Ishikawa (cell line): ENCODE data around the gene THAP4.

ENCODE experiments used
- CEBPB ChIP-seq: IDR thresholded peaks from 2 replicates; pipeline ENCODE4 v1.6.1; 2012
- CREB1 ChIP-seq: IDR thresholded peaks from 2 replicates; pipeline ENCODE4 v1.6.1; 2012; ENCODE audit warnings: low read depth
- EGR1 ChIP-seq: IDR thresholded peaks from 2 replicates; pipeline ENCODE4 v1.6.1; 2012
- EP300 ChIP-seq: IDR thresholded peaks from 2 replicates; pipeline ENCODE4 v1.6.1; 2012; ENCODE audit warnings: borderline replicate concordance
- FOXM1 ChIP-seq: IDR thresholded peaks from 2 replicates; pipeline ENCODE4 v1.6.1; 2012; ENCODE audit warnings: low read depth, borderline replicate concordance
- MAX ChIP-seq: IDR thresholded peaks from 2 replicates; pipeline ENCODE4 v1.6.1; 2012
- NFIC ChIP-seq: IDR thresholded peaks from 2 replicates; pipeline ENCODE4 v1.6.1; 2012
- RAD21 ChIP-seq: IDR thresholded peaks from 2 replicates; pipeline ENCODE4 v1.6.1; 2012; ENCODE audit warnings: low read depth
- REST ChIP-seq: IDR thresholded peaks from 2 replicates; pipeline ENCODE4 v1.6.1; 2012; ENCODE audit warnings: low read depth, mild to moderate bottlenecking
- TAF1 ChIP-seq: IDR thresholded peaks from 2 replicates; pipeline ENCODE4 v1.6.1; 2012; ENCODE audit warnings: low read depth, mild to moderate bottlenecking
- TCF12 ChIP-seq: IDR thresholded peaks from 2 replicates; pipeline ENCODE4 v1.6.1; 2012; ENCODE audit warnings: low read depth
- TEAD4 ChIP-seq: IDR thresholded peaks from 2 replicates; pipeline ENCODE4 v1.6.1; 2012
- USF1 ChIP-seq: IDR thresholded peaks from 2 replicates; pipeline ENCODE4 v1.6.1; 2012
- YY1 ChIP-seq: IDR thresholded peaks from 2 replicates; pipeline ENCODE4 v1.6.1; 2012; ENCODE audit warnings: low read depth
- ZBTB7A ChIP-seq: IDR thresholded peaks from 2 replicates; pipeline ENCODE4 v1.6.1; 2012; ENCODE audit warnings: low read depth

The THAP4 gene

GRCh38 chr2:241545523-241546473 is 91.2 kb downstream of the THAP4 start:
- TF ChIP-seq REST (no peak), CEBPB (no peak)

- no peak for TF ChIP-seq EP300
- TF ChIP-seq TEAD4 = no peak
- no peak for TF ChIP-seq TCF12
- TF ChIP-seq CEBPB = no peak
- TF ChIP-seq MAX = no peak
- TF ChIP-seq RAD21 = no peak
These were observed 91.9 kb downstream of the THAP4 start for GRCh38 chr2:241545106-241545505.

GRCh38 chr2:241542278-241542605 is 94.7 kb downstream of the THAP4 start:
- TF ChIP-seq EGR1 = no peak
- no peak for TF ChIP-seq TAF1
- no peak for TF ChIP-seq RAD21
- TF ChIP-seq REST = no peak
- TF ChIP-seq EP300 = no peak
- TF ChIP-seq NFIC = no peak
- no peak for TF ChIP-seq MAX
- no peak for TF ChIP-seq FOXM1
- no peak for TF ChIP-seq ZBTB7A

- TF ChIP-seq TEAD4 (no peak), CEBPB (no peak), YY1 (no peak), TAF1 (no peak), MAX (no peak)
These were observed 95.2 kb downstream of the THAP4 start for GRCh38 chr2:241541564-241542277.

GRCh38 chr2:241540771-241541561 is 96.0 kb downstream of the THAP4 start:
- no peak for TF ChIP-seq EGR1
- no peak for TF ChIP-seq REST
- no peak for TF ChIP-seq FOXM1
- TF ChIP-seq CEBPB = no peak
- TF ChIP-seq NFIC = no peak
- TF ChIP-seq USF1 = no peak
- no peak for TF ChIP-seq TEAD4
- no peak; the same call in 1 of the 2 replicates for TF ChIP-seq TAF1
- TF ChIP-seq ZBTB7A = 0 out of 2 replicates have a peak, but pooled peaks have one; percentile 21
- TF ChIP-seq RAD21 = no peak
- TF ChIP-seq EP300 = no peak
- TF ChIP-seq YY1 = no peak
- peak; percentile 98 for TF ChIP-seq MAX
- TF ChIP-seq CREB1 = no peak
- no peak for TF ChIP-seq TCF12
